OCI-LY7 (cell line): ENCODE results near the gene CNTN1. TPM values are rescaled to one million over a fixed set of nuclear protein-coding genes. Genes with fewer than 3 reads are reported as not detected.

Experiments
- BruUV-seq: library from RNA; stranded (reverse); fragments of 400-500 nt; replicated peaks from 2 replicates; lab custom pipeline; 2021; lab: Mats Ljungman, UMichigan
- CTCF ChIA-PET: fragments of 300-600 bp; sonication (Branson Sonifier 250); formaldehyde crosslinking; loops from one replicate; lab custom pipeline; 2022; ENCODE audit warnings: antibody characterized with exemption; ENCODE audit not compliant: unreplicated experiment; lab: Charles Lee
- POLR2A ChIA-PET: fragments of 300-600 bp; sonication (Branson Sonifier 250); formaldehyde crosslinking; loops from one replicate; lab custom pipeline; 2022; ENCODE audit warnings: antibody characterized with exemption; lab: Charles Lee
- DNase-seq: peaks from one replicate; pipeline ENCODE4 v3.0.0-alpha.2; 2015; ENCODE audit warnings: low spot score
- H2AFZ ChIP-seq: fragments of 200-600 bp; sonication (generic), shearing (Covaris generic); 2 replicates; pipeline ENCODE4 v1.6.1; 2014; ENCODE audit warnings: mild to moderate bottlenecking, antibody characterized with exemption, low read length, moderate library complexity
- H3K27ac ChIP-seq: fragments of 200-600 bp; sonication (generic); 2 replicates; pipeline ENCODE4 v1.5.1; 2014; ENCODE audit warnings: mixed run types, low read depth, mild to moderate bottlenecking, moderate library complexity, low read length, inconsistent platforms; ENCODE audit not compliant: poor library complexity, severe bottlenecking
- H3K36me3 ChIP-seq: fragments of 200-600 bp; sonication (generic); 2 replicates; pipeline ENCODE4 v1.6.1; 2014; ENCODE audit warnings: mild to moderate bottlenecking, antibody characterized with exemption, low read length, moderate library complexity, mixed read lengths; ENCODE audit not compliant: insufficient read depth
- H3K4me1 ChIP-seq: fragments of 200-600 bp; sonication (generic); 2 replicates; pipeline ENCODE4 v1.5.1; 2014; ENCODE audit warnings: mild to moderate bottlenecking, low read length; ENCODE audit not compliant: insufficient read depth, poor library complexity, severe bottlenecking
- H3K4me2 ChIP-seq: fragments of 200-600 bp; sonication (generic); 2 replicates; pipeline ENCODE4 v1.6.1; 2014; ENCODE audit warnings: mild to moderate bottlenecking, low read length
- H3K4me3 ChIP-seq: fragments of 200-600 bp; sonication (generic); 2 replicates; pipeline ENCODE4 v1.5.1; 2014; ENCODE audit warnings: mild to moderate bottlenecking, low read depth, low read length; ENCODE audit not compliant: poor library complexity, severe bottlenecking
- H3K79me2 ChIP-seq: fragments of 200-600 bp; sonication (generic); 2 replicates; pipeline ENCODE4 v1.6.1; 2016; ENCODE audit warnings: low read depth, mild to moderate bottlenecking, low read length, moderate library complexity, mixed read lengths; ENCODE audit not compliant: insufficient read depth
- H3K9me2 ChIP-seq: fragments of 200-600 bp; sonication (generic); 2 replicates; pipeline ENCODE4 v1.6.1; 2016; ENCODE audit warnings: mild to moderate bottlenecking, low read length, mixed read lengths; ENCODE audit not compliant: insufficient read depth
- H3K9me3 ChIP-seq: fragments of 200-600 bp; sonication (generic); 2 replicates; pipeline ENCODE4 v1.6.1; 2014; ENCODE audit warnings: mild to moderate bottlenecking, mixed run types, low read length, mixed read lengths
- H4K20me1 ChIP-seq: fragments of 200-600 bp; sonication (generic); 2 replicates; pipeline ENCODE4 v1.6.1; 2014; ENCODE audit warnings: mild to moderate bottlenecking, antibody characterized with exemption, low read length, moderate library complexity, mixed read lengths; ENCODE audit not compliant: insufficient read depth
- CTCF ChIP-seq: fragments of 200-600 bp; sonication (generic); conservative IDR thresholded peaks from 2 replicates; pipeline ENCODE4 v1.5.1; 2014; ENCODE audit warnings: mild to moderate bottlenecking, antibody characterized with exemption, low read length, moderate library complexity, mixed read lengths
- EZH2phosphoT487 ChIP-seq: fragments of 200-600 bp; sonication (generic); IDR thresholded peaks from 2 replicates; pipeline ENCODE4 v1.6.1; 2018; ENCODE audit warnings: low read depth, borderline replicate concordance, mild to moderate bottlenecking, mixed run types, antibody characterized with exemption, low read length, moderate library complexity, mixed read lengths
- intact Hi-C: fragments of 100-400 bp; cut with micrococcal nuclease; formaldehyde crosslinking; loops from one replicate; pipeline ENCODE4 v1.10.0; 2022; ENCODE audit not compliant: unreplicated experiment
- total RNA-seq, 2 experiments: library from RNA; depleted of rRNA in 1 of 2; stranded (reverse); fragments of >200 nt in 1 of 2; shearing (Covaris generic) in 1 of 2; gene quantifications; 2 replicates each; pipeline ENCODE4 v1.2.3, GENCODE V29; 2014 to 2022

The CNTN1 gene
- total RNA-seq, 2 experiments from 2014 or later: not detected

GRCh38 chr12:41058266-41058665 is 366.0 kb downstream of the CNTN1 start:
- no TSS peak for BruUV-seq

GRCh38 chr12:41061192-41061591 is 369.0 kb downstream of the CNTN1 start:
- Histone ChIP-seq H4K20me1 (no peaks in the 10 kb centered on the region), H3K27ac (no peak overlapping the region), H3K9me3 (no peaks in the 10 kb centered on the region), H3K4me2 (no peak overlapping the region), H3K4me1 (no peaks in the 10 kb centered on the region), H3K4me3 (no peak overlapping the region), H3K36me3 (no peaks in the 10 kb centered on the region), H2AFZ (no peak overlapping the region), H3K9me2 (no peaks in the 10 kb centered on the region), H3K79me2 (no peaks in the 10 kb centered on the region)
- DNase-seq: no peak
- intact Hi-C loops: no loop called here
- TF ChIP-seq EZH2phosphoT487 (no peak), CTCF (no peak)
- ChIA-PET POLR2A (interaction anchor here (0.6 kb wide), 1 partner anchor 888 kb away, joined by 3 read pairs; no protein-coding TSS in a partner anchor), CTCF (no interaction called here)
- BruUV-seq: no TSS peak

More at GRCh38 chr12:41058266-41058665, 366.0 kb downstream of the CNTN1 start:
- Histone ChIP-seq H3K4me2 (no peak overlapping the region), H4K20me1 (no peaks in the 10 kb centered on the region), H3K4me1 (no peaks in the 10 kb centered on the region), H3K79me2 (no peaks in the 10 kb centered on the region), H3K9me3 (no peaks in the 10 kb centered on the region), H3K36me3 (no peaks in the 10 kb centered on the region), H3K27ac (no peak overlapping the region), H3K4me3 (no peak overlapping the region), H2AFZ (no peak overlapping the region), H3K9me2 (no peaks in the 10 kb centered on the region)
- ChIA-PET POLR2A (no interaction called here), CTCF (no interaction called here)
- intact Hi-C loops: no loop called here
- no peak for DNase-seq
- no peak for TF ChIP-seq CTCF
- TF ChIP-seq EZH2phosphoT487: no peak

GRCh38 chr12:41064411-41064810 is 372.2 kb downstream of the CNTN1 start:
- BruUV-seq: no TSS peak
- Histone ChIP-seq H3K36me3 (no peaks in the 10 kb centered on the region), H2AFZ (no peak overlapping the region), H3K4me2 (no peak overlapping the region), H3K27ac (no peak overlapping the region), H3K4me3 (no peak overlapping the region), H4K20me1 (no peaks in the 10 kb centered on the region), H3K9me2 (no peaks in the 10 kb centered on the region), H3K79me2 (no peaks in the 10 kb centered on the region), H3K4me1 (no peaks in the 10 kb centered on the region), H3K9me3 (no peaks in the 10 kb centered on the region)
- no peak for DNase-seq
- intact Hi-C loops: no loop called here
- TF ChIP-seq CTCF (no peak), EZH2phosphoT487 (no peak)
- ChIA-PET CTCF (no interaction called here), POLR2A (interaction anchor here (0.7 kb wide), 1 partner anchor 260 kb away, joined by 3 read pairs; no protein-coding TSS in a partner anchor)
